Erythroblast (primary cell): ENCODE results near the gene WDR5.

Source experiments
- GATA1 ChIP-seq: IDR thresholded peaks from 2 replicates; pipeline ENCODE4 v1.6.1; 2011; ENCODE audit warnings: low read depth, mild to moderate bottlenecking, control low read depth, low read length, moderate library complexity
- POLR2A ChIP-seq: IDR thresholded peaks from 2 replicates; pipeline ENCODE4 v1.6.1; 2011; ENCODE audit warnings: mild to moderate bottlenecking, low read length

GRCh38 chr9:134174526-134175290 is 38.8 kb downstream of the WDR5 start:
- TF ChIP-seq POLR2A = no peak
- TF ChIP-seq GATA1 = no peak
